ENCODE measurements around the gene TSPAN18. TPM values are rescaled to one million over a fixed set of nuclear protein-coding genes. Genes with fewer than 3 reads are reported as not detected.

Gene TSPAN18
- total RNA-seq, 4 donors from 2014 or later = 2.6 to 28.9 (median 4.9) TPM

GRCh38 chr11:44743959-44744557 is 17.3 kb downstream of the TSPAN18 start:
- intact Hi-C loops (cut with DNase I; ENCODE audit: low total_unique reads) (no loop called here), in situ Hi-C loops (cut with MboI; ENCODE audit: low pct_ligation_motif_present in 1 of 4, low pct_unique_long_range_greater_than_20kb in 1 of 4, low sequenced_read_pairs in 3 of 4) (loop anchor here in 1 of 4 donors (25.0 kb wide), 1 partner anchor 143 kb away; no protein-coding TSS in a partner anchor)
- Histone ChIP-seq H3K36me3 (no peaks in the 10 kb centered on the region), H3K27me3 (no peaks in the 10 kb centered on the region), H3K9me3 (no peaks in the 10 kb centered on the region), H3K27ac (peak overlapping the region; percentile 55 to 77 (median 66)), H3K4me3 (no peak overlapping the region), H3K4me1 (peaks cover 9 to 36% (median 18%) of the 10 kb centered on the region in 4 donors)
- WGBS, 2 donors (ENCODE audit: low coverage in 1 of 2) = 44 to 84% methylated on average over 3 to 5 of the region's 5 CpGs
- no peak for TF ChIP-seq EP300 (IDR thresholded peaks at IDR 0.05; ENCODE audit: low read depth)
- TF ChIP-seq POLR2AphosphoS5 (IDR thresholded peaks at IDR 0.05) = peak; percentile 35 to 76 (median 68)
- TF ChIP-seq POLR2A (IDR thresholded peaks at IDR 0.05) = no peak
- TF ChIP-seq, protein P1, sequence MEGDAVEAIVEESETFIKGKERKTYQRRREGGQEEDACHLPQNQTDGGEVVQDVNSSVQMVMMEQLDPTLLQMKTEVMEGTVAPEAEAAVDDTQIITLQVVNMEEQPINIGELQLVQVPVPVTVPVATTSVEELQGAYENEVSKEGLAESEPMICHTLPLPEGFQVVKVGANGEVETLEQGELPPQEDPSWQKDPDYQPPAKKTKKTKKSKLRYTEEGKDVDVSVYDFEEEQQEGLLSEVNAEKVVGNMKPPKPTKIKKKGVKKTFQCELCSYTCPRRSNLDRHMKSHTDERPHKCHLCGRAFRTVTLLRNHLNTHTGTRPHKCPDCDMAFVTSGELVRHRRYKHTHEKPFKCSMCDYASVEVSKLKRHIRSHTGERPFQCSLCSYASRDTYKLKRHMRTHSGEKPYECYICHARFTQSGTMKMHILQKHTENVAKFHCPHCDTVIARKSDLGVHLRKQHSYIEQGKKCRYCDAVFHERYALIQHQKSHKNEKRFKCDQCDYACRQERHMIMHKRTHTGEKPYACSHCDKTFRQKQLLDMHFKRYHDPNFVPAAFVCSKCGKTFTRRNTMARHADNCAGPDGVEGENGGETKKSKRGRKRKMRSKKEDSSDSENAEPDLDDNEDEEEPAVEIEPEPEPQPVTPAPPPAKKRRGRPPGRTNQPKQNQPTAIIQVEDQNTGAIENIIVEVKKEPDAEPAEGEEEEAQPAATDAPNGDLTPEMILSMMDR (IDR thresholded peaks at IDR 0.05) = no peak
- no peak for DNase-seq

- no peak for DNase-seq
- WGBS, 2 donors (ENCODE audit: low coverage in 1 of 2) = 70% methylated on average over 7 of the region's 7 CpGs; no CpG with 5 or more reads in 1 of the 2 donors
Observed at GRCh38 chr11:44746894-44747293, 20.1 kb downstream of the TSPAN18 start.

GRCh38 chr11:44747316-44747715 is 20.6 kb downstream of the TSPAN18 start:
- Histone ChIP-seq H3K4me1 (peaks cover 5 to 40% (median 21%) of the 10 kb centered on the region in 4 donors), H3K9me3 (no peaks in the 10 kb centered on the region), H3K27ac (peak overlapping the region; percentile 43 to 65 (median 56)), H3K4me3 (no peak overlapping the region), H3K27me3 (no peaks in the 10 kb centered on the region), H3K36me3 (no peaks in the 10 kb centered on the region)
- 53 to 66% methylated on average over 3 to 7 of the region's 7 CpGs for WGBS, 2 donors (ENCODE audit: low coverage in 1 of 2)
- DNase-seq = no peak
- in situ Hi-C loops (cut with MboI; ENCODE audit: low pct_ligation_motif_present in 1 of 4, low pct_unique_long_range_greater_than_20kb in 1 of 4, low sequenced_read_pairs in 3 of 4) = loop anchor here in 1 of 4 donors (25.0 kb wide), 1 partner anchor 140 kb away; no protein-coding TSS in a partner anchor
- TF ChIP-seq EP300 (IDR thresholded peaks at IDR 0.05; ENCODE audit: low read depth) (no peak), POLR2AphosphoS5 (IDR thresholded peaks at IDR 0.05) (no peak)
- TF ChIP-seq, protein P1 (IDR thresholded peaks at IDR 0.05) = no peak
- intact Hi-C loops (cut with DNase I; ENCODE audit: low total_unique reads) = no loop called here

More at GRCh38 chr11:44746894-44747293, 20.1 kb downstream of the TSPAN18 start:
- Histone ChIP-seq H3K4me3 (no peak overlapping the region), H3K36me3 (no peaks in the 10 kb centered on the region), H3K27me3 (no peaks in the 10 kb centered on the region), H3K4me1 (peaks cover 5 to 39% (median 21%) of the 10 kb centered on the region in 4 donors), H3K9me3 (no peaks in the 10 kb centered on the region), H3K27ac (peak overlapping the region; percentile 43 to 65 (median 56))
- intact Hi-C loops (cut with DNase I; ENCODE audit: low total_unique reads) = no loop called here
- TF ChIP-seq POLR2AphosphoS5 (IDR thresholded peaks at IDR 0.05) (no peak), POLR2A (IDR thresholded peaks at IDR 0.05) (no peak), EP300 (IDR thresholded peaks at IDR 0.05; ENCODE audit: low read depth) (no peak)
- TF ChIP-seq, protein P1 (IDR thresholded peaks at IDR 0.05) = no peak
- in situ Hi-C loops (cut with MboI; ENCODE audit: low pct_ligation_motif_present in 1 of 4, low pct_unique_long_range_greater_than_20kb in 1 of 4, low sequenced_read_pairs in 3 of 4) = loop anchor here in 1 of 4 donors (25.0 kb wide), 1 partner anchor 140 kb away; no protein-coding TSS in a partner anchor

DNA sequence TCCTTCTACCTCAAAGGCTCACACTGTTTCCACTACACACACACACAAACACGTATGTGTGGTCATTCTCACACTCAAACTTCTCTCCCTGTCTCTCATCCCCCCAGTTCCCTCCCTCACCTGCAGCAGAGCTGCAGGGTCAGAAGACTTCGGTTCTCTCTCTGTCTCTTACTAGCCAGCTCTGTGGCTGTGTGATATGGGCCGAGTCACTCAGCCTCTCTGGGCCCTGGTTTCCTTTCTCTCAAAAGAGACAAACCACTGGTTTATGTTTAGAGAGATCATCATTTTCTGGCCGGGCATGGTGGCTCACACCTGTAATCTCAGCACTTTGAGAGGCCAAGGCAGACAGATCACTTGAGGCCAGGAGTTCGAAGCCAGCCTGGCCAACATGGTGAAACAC is 21.1 kb downstream of the TSPAN18 start:
- Histone ChIP-seq H3K4me3 (no peak overlapping the region), H3K27me3 (no peaks in the 10 kb centered on the region), H3K36me3 (no peaks in the 10 kb centered on the region), H3K9me3 (no peaks in the 10 kb centered on the region), H3K4me1 (peaks cover 5 to 36% (median 19%) of the 10 kb centered on the region in 4 donors), H3K27ac (peak overlapping the region in 3 of 4 donors; percentile 54 to 65 (median 58))
- in situ Hi-C loops (cut with MboI; ENCODE audit: low pct_ligation_motif_present in 1 of 4, low pct_unique_long_range_greater_than_20kb in 1 of 4, low sequenced_read_pairs in 3 of 4) = loop anchor here in 1 of 4 donors (25.0 kb wide), 1 partner anchor 139 kb away; no protein-coding TSS in a partner anchor
- TF ChIP-seq, protein P1 (IDR thresholded peaks at IDR 0.05) = no peak
- no peak for TF ChIP-seq POLR2AphosphoS5 (IDR thresholded peaks at IDR 0.05)
- TF ChIP-seq EP300 (IDR thresholded peaks at IDR 0.05; ENCODE audit: low read depth) = no peak
- no peak for TF ChIP-seq POLR2A (IDR thresholded peaks at IDR 0.05)
- WGBS, 2 donors (ENCODE audit: low coverage in 1 of 2) = 78 to 80% methylated on average over 1 to 5 of the region's 5 CpGs
- no peak for DNase-seq
- intact Hi-C loops (cut with DNase I; ENCODE audit: low total_unique reads) = no loop called here

Data from transverse colon (tissue), 4 donors.